OCI-LY7 (cell line): ENCODE data around the gene RRP1B. TPM values are rescaled to one million over a fixed set of nuclear protein-coding genes. Genes with fewer than 3 reads are reported as not detected.

Experiments
- BruUV-seq: library from RNA; stranded (reverse); fragments of 400-500 nt; replicated peaks from 2 replicates; lab custom pipeline; 2021; lab: Mats Ljungman, UMichigan
- CTCF ChIA-PET: fragments of 300-600 bp; sonication (Branson Sonifier 250); formaldehyde crosslinking; loops from one replicate; lab custom pipeline; 2022; ENCODE audit warnings: antibody characterized with exemption; ENCODE audit not compliant: unreplicated experiment; lab: Charles Lee
- POLR2A ChIA-PET: fragments of 300-600 bp; sonication (Branson Sonifier 250); formaldehyde crosslinking; loops from one replicate; lab custom pipeline; 2022; ENCODE audit warnings: antibody characterized with exemption; lab: Charles Lee
- DNase-seq: peaks from one replicate; pipeline ENCODE4 v3.0.0-alpha.2; 2015; ENCODE audit warnings: low spot score
- H2AFZ ChIP-seq: fragments of 200-600 bp; sonication (generic), shearing (Covaris generic); 2 replicates; pipeline ENCODE4 v1.6.1; 2014; ENCODE audit warnings: mild to moderate bottlenecking, antibody characterized with exemption, low read length, moderate library complexity
- H3K27ac ChIP-seq: fragments of 200-600 bp; sonication (generic); 2 replicates; pipeline ENCODE4 v1.5.1; 2014; ENCODE audit warnings: mixed run types, low read depth, mild to moderate bottlenecking, moderate library complexity, low read length, inconsistent platforms; ENCODE audit not compliant: poor library complexity, severe bottlenecking
- H3K36me3 ChIP-seq: fragments of 200-600 bp; sonication (generic); 2 replicates; pipeline ENCODE4 v1.6.1; 2014; ENCODE audit warnings: mild to moderate bottlenecking, antibody characterized with exemption, low read length, moderate library complexity, mixed read lengths; ENCODE audit not compliant: insufficient read depth
- H3K4me1 ChIP-seq: fragments of 200-600 bp; sonication (generic); 2 replicates; pipeline ENCODE4 v1.5.1; 2014; ENCODE audit warnings: mild to moderate bottlenecking, low read length; ENCODE audit not compliant: insufficient read depth, poor library complexity, severe bottlenecking
- H3K4me2 ChIP-seq: fragments of 200-600 bp; sonication (generic); 2 replicates; pipeline ENCODE4 v1.6.1; 2014; ENCODE audit warnings: mild to moderate bottlenecking, low read length
- H3K4me3 ChIP-seq: fragments of 200-600 bp; sonication (generic); 2 replicates; pipeline ENCODE4 v1.5.1; 2014; ENCODE audit warnings: mild to moderate bottlenecking, low read depth, low read length; ENCODE audit not compliant: poor library complexity, severe bottlenecking
- H3K79me2 ChIP-seq: fragments of 200-600 bp; sonication (generic); 2 replicates; pipeline ENCODE4 v1.6.1; 2016; ENCODE audit warnings: low read depth, mild to moderate bottlenecking, low read length, moderate library complexity, mixed read lengths; ENCODE audit not compliant: insufficient read depth
- H3K9me2 ChIP-seq: fragments of 200-600 bp; sonication (generic); 2 replicates; pipeline ENCODE4 v1.6.1; 2016; ENCODE audit warnings: mild to moderate bottlenecking, low read length, mixed read lengths; ENCODE audit not compliant: insufficient read depth
- H3K9me3 ChIP-seq: fragments of 200-600 bp; sonication (generic); 2 replicates; pipeline ENCODE4 v1.6.1; 2014; ENCODE audit warnings: mild to moderate bottlenecking, mixed run types, low read length, mixed read lengths
- H4K20me1 ChIP-seq: fragments of 200-600 bp; sonication (generic); 2 replicates; pipeline ENCODE4 v1.6.1; 2014; ENCODE audit warnings: mild to moderate bottlenecking, antibody characterized with exemption, low read length, moderate library complexity, mixed read lengths; ENCODE audit not compliant: insufficient read depth
- CTCF ChIP-seq: fragments of 200-600 bp; sonication (generic); conservative IDR thresholded peaks from 2 replicates; pipeline ENCODE4 v1.5.1; 2014; ENCODE audit warnings: mild to moderate bottlenecking, antibody characterized with exemption, low read length, moderate library complexity, mixed read lengths
- EZH2phosphoT487 ChIP-seq: fragments of 200-600 bp; sonication (generic); IDR thresholded peaks from 2 replicates; pipeline ENCODE4 v1.6.1; 2018; ENCODE audit warnings: low read depth, borderline replicate concordance, mild to moderate bottlenecking, mixed run types, antibody characterized with exemption, low read length, moderate library complexity, mixed read lengths
- intact Hi-C: fragments of 100-400 bp; cut with micrococcal nuclease; formaldehyde crosslinking; loops from one replicate; pipeline ENCODE4 v1.10.0; 2022; ENCODE audit not compliant: unreplicated experiment
- total RNA-seq, 2 experiments: library from RNA; depleted of rRNA in 1 of 2; stranded (reverse); fragments of >200 nt in 1 of 2; shearing (Covaris generic) in 1 of 2; gene quantifications; 2 replicates each; pipeline ENCODE4 v1.2.3, GENCODE V29; 2014 to 2022

Gene RRP1B
- total RNA-seq, 2 experiments from 2014 or later = 58.6 to 74.5 TPM

GRCh38 chr21:43731891-43732711 is 72.7 kb downstream of the RRP1B start:
- Histone ChIP-seq H3K4me3 (no peak overlapping the region), H3K9me3 (no peaks in the 10 kb centered on the region), H3K79me2 (no peaks in the 10 kb centered on the region), H3K9me2 (no peaks in the 10 kb centered on the region), H4K20me1 (peaks cover 3% of the 10 kb centered on the region; the same call in 1 of the 2 replicates), H3K4me1 (peaks cover 15% of the 10 kb centered on the region), H3K36me3 (0 out of 2 replicates have a peak, but pooled peaks cover 3% of the 10 kb centered on the region), H3K4me2 (no peak overlapping the region), H3K27ac (no peak overlapping the region), H2AFZ (no peak overlapping the region)
- intact Hi-C loops = no loop called here
- ChIA-PET POLR2A (interaction anchor here (0.6 kb wide), 1 partner anchor 137 kb away, joined by 4 read pairs; no protein-coding TSS in a partner anchor), CTCF (no interaction called here)
- BruUV-seq = no TSS peak
- no peak for DNase-seq
- TF ChIP-seq CTCF (no peak), EZH2phosphoT487 (no peak)

- H4K20me1 ChIP-seq = peaks cover 3% of the 10 kb centered on the region; the same call in 1 of the 2 replicates
Measured at GRCh38 chr21:43733060-43733459, 73.7 kb downstream of the RRP1B start.

More at GRCh38 chr21:43733060-43733459, 73.7 kb downstream of the RRP1B start:
- no peak for DNase-seq
- Histone ChIP-seq H3K9me3 (no peaks in the 10 kb centered on the region), H3K79me2 (no peaks in the 10 kb centered on the region), H3K27ac (no peak overlapping the region), H3K4me2 (no peak overlapping the region), H3K36me3 (0 out of 2 replicates have a peak, but pooled peaks cover 3% of the 10 kb centered on the region), H3K9me2 (no peaks in the 10 kb centered on the region), H2AFZ (no peak overlapping the region), H3K4me3 (no peak overlapping the region), H3K4me1 (peaks cover 12% of the 10 kb centered on the region)
- BruUV-seq = no TSS peak
- ChIA-PET POLR2A (interaction anchor here (0.6 kb wide), 1 partner anchor 136 kb away, joined by 4 read pairs; no protein-coding TSS in a partner anchor), CTCF (no interaction called here)
- intact Hi-C loops = no loop called here
- TF ChIP-seq EZH2phosphoT487 (no peak), CTCF (no peak)
